Naive B cell (primary cell): Measurements from ENCODE around the gene TBCB. TPM values are rescaled to one million over a fixed set of nuclear protein-coding genes. Genes with fewer than 3 reads are reported as not detected.

Experiments used
- polyA plus RNA-seq, 6 donors: library from polyadenylated mRNA; unstranded; fragments of 300-500 nt; fragmentation: Illumina TruSeq; gene quantifications; one replicate each; pipeline ENCODE4 v1.2.3, GENCODE V29; 2021; ENCODE audit warnings: low read depth in 6 of 6

Gene TBCB
- polyA plus RNA-seq, 6 donors from 2014 or later: 142 to 230 (median 163) TPM

Other genes with a start within 250 kb of the TBCB start
- gene APLP1, start 246.9 kb upstream of the TBCB start, polyA plus RNA-seq: not detected
- 10 to 100 TPM; 13.5 to 79.7 (median 55.3) TPM for gene NFKBID, start 214.9 kb upstream of the TBCB start, polyA plus RNA-seq
- 10 to 100 TPM; 33.8 to 58.5 (median 47.5) TPM for gene HCST, start 212.9 kb upstream of the TBCB start, polyA plus RNA-seq
- 10 to 100 TPM in 2 of 6 donors, 1 to 10 TPM in 4; 3.4 to 28.6 (median 8.3) TPM for gene TYROBP, start 207.2 kb upstream of the TBCB start, polyA plus RNA-seq
- gene LRFN3, start 179.1 kb upstream of the TBCB start, polyA plus RNA-seq: under 1 TPM in 3 of 6 donors, not detected in 3; 0.12 to 0.22 (median 0.14) TPM
- 10 to 100 TPM; 30.0 to 58.0 (median 48.8) TPM for gene SDHAF1, start 120.3 kb upstream of the TBCB start, polyA plus RNA-seq
- under 1 TPM in 1 of 6 donors, not detected in 5; 0.24 TPM for gene SYNE4, start 106.7 kb upstream of the TBCB start, polyA plus RNA-seq
- gene ALKBH6, start 101.3 kb upstream of the TBCB start, polyA plus RNA-seq: 10 to 100 TPM; 13.7 to 28.9 (median 19.1) TPM
- gene CLIP3, start 82.6 kb upstream of the TBCB start, polyA plus RNA-seq: 1 to 10 TPM in 1 of 6 donors, not detected in 5; 1.8 TPM
- gene THAP8, start 61.2 kb upstream of the TBCB start, polyA plus RNA-seq: 1 to 10 TPM; 1.4 to 7.3 (median 3.6) TPM
- gene WDR62, start 60.6 kb upstream of the TBCB start, polyA plus RNA-seq: under 1 TPM in 2 of 6 donors, not detected in 4; 0.07 to 0.25 TPM
- not detected for gene OVOL3, start 4.3 kb upstream of the TBCB start, polyA plus RNA-seq
- 100 to 1,000 TPM; 112 to 139 (median 126) TPM for gene POLR2I, start 593 bp upstream of the TBCB start, polyA plus RNA-seq
- gene CAPNS1, start 24.6 kb downstream of the TBCB start, polyA plus RNA-seq: 100 to 1,000 TPM in 5 of 6 donors, 10 to 100 TPM in 1; 93.5 to 156 (median 111) TPM
- not detected for gene COX7A1, start 37.0 kb downstream of the TBCB start, polyA plus RNA-seq
- 1 to 10 TPM in 5 of 6 donors, not detected in 1; 1.5 to 5.2 (median 2.1) TPM for gene ZNF565, start 99.2 kb downstream of the TBCB start, polyA plus RNA-seq
- gene ZNF146, start 99.6 kb downstream of the TBCB start, polyA plus RNA-seq: 10 to 100 TPM; 28.0 to 85.3 (median 67.6) TPM